Measurements from ENCODE around the gene LIPM.

The LIPM gene

DNA sequence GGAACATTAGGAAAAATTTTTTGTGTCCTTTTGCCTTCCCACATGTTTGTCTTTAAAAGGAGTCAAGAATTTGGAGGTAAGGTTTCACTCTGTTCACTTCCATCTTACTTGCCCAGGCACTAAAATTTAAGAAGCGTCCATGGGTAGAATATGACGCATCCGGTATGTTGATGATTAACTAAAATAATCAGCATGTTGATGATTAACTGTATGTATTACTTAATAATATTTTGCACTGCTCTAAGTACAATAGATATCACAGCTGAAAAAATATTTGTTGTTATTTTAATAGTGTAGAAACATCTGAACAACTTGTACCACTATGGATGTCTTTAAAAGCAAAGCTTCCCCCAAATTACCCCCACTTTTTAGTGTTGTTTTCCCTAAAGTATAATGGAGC, 37.6 kb downstream of the LIPM start:
- no peak for DNase-seq
- no peaks in the 10 kb centered on the region for H3K9me3 ChIP-seq (ENCODE audit: insufficient read depth, low read length, severe bottlenecking)
- peaks cover 3% of the 10 kb centered on the region for H3K27me3 ChIP-seq (ENCODE audit: insufficient read depth, low read length, poor library complexity)
- H4K20me1 ChIP-seq (ENCODE audit: insufficient read depth, low read length) = no peaks in the 10 kb centered on the region
- H3K4me1 ChIP-seq (ENCODE audit: insufficient read depth, low read length) = 0 out of 2 replicates have a peak, but pooled peaks cover 3% of the 10 kb centered on the region
- H3K27ac ChIP-seq (ENCODE audit: low read length) = no peak overlapping the region
- H3K36me3 ChIP-seq (ENCODE audit: insufficient read depth, low read length) = no peaks in the 10 kb centered on the region
- H3K79me2 ChIP-seq (ENCODE audit: insufficient read depth, low read length) = no peaks in the 10 kb centered on the region
- no peak overlapping the region for H2AFZ ChIP-seq (ENCODE audit: low read depth, low read length)
- TF ChIP-seq, protein P1, sequence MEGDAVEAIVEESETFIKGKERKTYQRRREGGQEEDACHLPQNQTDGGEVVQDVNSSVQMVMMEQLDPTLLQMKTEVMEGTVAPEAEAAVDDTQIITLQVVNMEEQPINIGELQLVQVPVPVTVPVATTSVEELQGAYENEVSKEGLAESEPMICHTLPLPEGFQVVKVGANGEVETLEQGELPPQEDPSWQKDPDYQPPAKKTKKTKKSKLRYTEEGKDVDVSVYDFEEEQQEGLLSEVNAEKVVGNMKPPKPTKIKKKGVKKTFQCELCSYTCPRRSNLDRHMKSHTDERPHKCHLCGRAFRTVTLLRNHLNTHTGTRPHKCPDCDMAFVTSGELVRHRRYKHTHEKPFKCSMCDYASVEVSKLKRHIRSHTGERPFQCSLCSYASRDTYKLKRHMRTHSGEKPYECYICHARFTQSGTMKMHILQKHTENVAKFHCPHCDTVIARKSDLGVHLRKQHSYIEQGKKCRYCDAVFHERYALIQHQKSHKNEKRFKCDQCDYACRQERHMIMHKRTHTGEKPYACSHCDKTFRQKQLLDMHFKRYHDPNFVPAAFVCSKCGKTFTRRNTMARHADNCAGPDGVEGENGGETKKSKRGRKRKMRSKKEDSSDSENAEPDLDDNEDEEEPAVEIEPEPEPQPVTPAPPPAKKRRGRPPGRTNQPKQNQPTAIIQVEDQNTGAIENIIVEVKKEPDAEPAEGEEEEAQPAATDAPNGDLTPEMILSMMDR (IDR thresholded peaks at IDR 0.05; ENCODE audit: borderline replicate concordance, extremely low read depth, low read length, poor library complexity, severe bottlenecking) = no peak
- no peak for TF ChIP-seq EZH2 (IDR thresholded peaks at IDR 0.05; ENCODE audit: borderline replicate concordance, low read depth, low read length, severe bottlenecking)
- H3K4me2 ChIP-seq (ENCODE audit: insufficient read depth, low read length) = no peak overlapping the region
- ATAC-seq (ENCODE audit: insufficient read depth, low read depth) = no peak
- H3K9ac ChIP-seq (ENCODE audit: low read depth, low read length) = no peak overlapping the region
- H3K4me3 ChIP-seq (ENCODE audit: low read depth in 1 of 2, low read length in 2 of 2) = no peak overlapping the region

DNA sequence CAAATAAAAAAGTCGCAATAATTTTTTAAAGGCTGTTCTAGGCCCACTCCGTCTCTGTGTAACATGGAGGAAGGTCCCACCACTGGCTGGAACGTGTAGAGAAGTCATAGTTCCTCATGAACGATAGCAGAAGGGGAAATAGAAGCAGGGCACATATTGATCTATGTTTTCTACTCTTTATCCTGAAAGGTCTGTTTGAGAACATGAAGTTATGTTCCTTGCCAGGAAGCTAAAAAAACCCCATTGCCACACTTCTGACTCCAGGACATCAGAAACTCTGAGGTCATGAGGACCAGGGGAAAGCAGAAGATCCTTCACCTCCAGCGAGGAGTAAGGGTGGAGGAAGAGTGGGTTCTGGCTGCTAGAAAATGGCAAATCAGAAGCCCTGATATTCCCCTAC, 38.4 kb downstream of the LIPM start:
- Histone ChIP-seq H3K9me3 (ENCODE audit: insufficient read depth, low read length, severe bottlenecking) (no peaks in the 10 kb centered on the region), H3K4me1 (ENCODE audit: insufficient read depth, low read length) (no peaks in the 10 kb centered on the region), H3K36me3 (ENCODE audit: insufficient read depth, low read length) (no peaks in the 10 kb centered on the region), H2AFZ (ENCODE audit: low read depth, low read length) (no peak overlapping the region), H3K79me2 (ENCODE audit: insufficient read depth, low read length) (no peaks in the 10 kb centered on the region), H3K9ac (ENCODE audit: low read depth, low read length) (no peak overlapping the region), H3K4me2 (ENCODE audit: insufficient read depth, low read length) (no peak overlapping the region), H3K27me3 (ENCODE audit: insufficient read depth, low read length, poor library complexity) (peaks cover 3% of the 10 kb centered on the region), H4K20me1 (ENCODE audit: insufficient read depth, low read length) (no peaks in the 10 kb centered on the region), H3K27ac (ENCODE audit: low read length) (no peak overlapping the region), H3K4me3 (ENCODE audit: low read depth in 1 of 2, low read length in 2 of 2) (no peak overlapping the region)
- TF ChIP-seq, protein P1 (IDR thresholded peaks at IDR 0.05; ENCODE audit: borderline replicate concordance, extremely low read depth, low read length, poor library complexity, severe bottlenecking) = no peak
- TF ChIP-seq EZH2 (IDR thresholded peaks at IDR 0.05; ENCODE audit: borderline replicate concordance, low read depth, low read length, severe bottlenecking) = no peak
- DNase-seq = no peak
- peak; percentile 12; the same call in 1 of the 3 replicates for ATAC-seq (ENCODE audit: insufficient read depth, low read depth)

DNA sequence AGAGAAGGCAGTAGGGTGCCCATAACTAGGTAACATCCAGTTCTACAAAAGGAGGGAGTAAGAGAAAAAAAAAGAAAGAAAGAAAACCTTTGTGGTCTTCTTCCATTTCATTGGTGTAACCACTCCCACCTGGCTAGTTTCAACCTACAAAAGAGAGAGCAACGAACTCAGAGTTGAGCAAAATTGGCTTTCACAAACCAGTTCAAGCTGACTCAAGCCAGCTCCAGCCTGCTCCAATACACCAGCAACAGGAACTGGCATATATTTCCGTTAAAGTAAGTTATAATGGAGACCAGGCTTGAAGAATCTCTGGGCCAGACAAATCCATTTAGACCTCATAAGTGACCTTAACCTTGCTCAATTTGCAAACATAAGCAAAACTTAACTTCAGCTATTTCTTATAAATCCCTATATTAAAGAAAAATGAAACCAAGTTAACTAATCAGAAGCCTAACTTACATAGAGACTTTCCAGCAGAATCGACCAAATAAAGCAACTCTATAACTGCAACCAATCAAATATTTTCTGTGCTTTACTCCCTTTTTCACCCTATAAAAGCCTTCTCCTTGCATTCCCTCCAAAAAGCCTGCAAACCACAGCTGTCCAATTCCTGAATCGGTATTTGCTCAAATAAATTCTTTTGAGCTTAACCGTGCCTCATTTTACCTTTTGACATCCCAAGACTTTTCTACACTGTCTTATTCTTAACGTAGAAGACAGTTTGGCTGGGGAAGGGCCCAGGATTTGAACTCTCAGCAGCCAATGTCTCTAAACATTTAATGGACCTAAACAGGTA, 39.0 kb downstream of the LIPM start:
- Histone ChIP-seq H3K4me3 (ENCODE audit: low read depth in 1 of 2, low read length in 2 of 2) (no peak overlapping the region), H3K9me3 (ENCODE audit: insufficient read depth, low read length, severe bottlenecking) (no peaks in the 10 kb centered on the region), H2AFZ (ENCODE audit: low read depth, low read length) (no peak overlapping the region), H3K4me1 (ENCODE audit: insufficient read depth, low read length) (no peaks in the 10 kb centered on the region), H3K27ac (ENCODE audit: low read length) (no peak overlapping the region), H4K20me1 (ENCODE audit: insufficient read depth, low read length) (no peaks in the 10 kb centered on the region), H3K9ac (ENCODE audit: low read depth, low read length) (no peak overlapping the region), H3K36me3 (ENCODE audit: insufficient read depth, low read length) (no peaks in the 10 kb centered on the region), H3K4me2 (ENCODE audit: insufficient read depth, low read length) (no peak overlapping the region), H3K79me2 (ENCODE audit: insufficient read depth, low read length) (no peaks in the 10 kb centered on the region), H3K27me3 (ENCODE audit: insufficient read depth, low read length, poor library complexity) (peaks cover 3% of the 10 kb centered on the region)
- ATAC-seq (ENCODE audit: insufficient read depth, low read depth) (peak; percentile 37; the same call in 1 of the 3 replicates), DNase-seq (no peak)
- TF ChIP-seq, protein P1 (IDR thresholded peaks at IDR 0.05; ENCODE audit: borderline replicate concordance, extremely low read depth, low read length, poor library complexity, severe bottlenecking) = no peak
- no peak for TF ChIP-seq EZH2 (IDR thresholded peaks at IDR 0.05; ENCODE audit: borderline replicate concordance, low read depth, low read length, severe bottlenecking)
